Measurements from ENCODE around the gene ZNF503.

ZNF503 gene, protein sequence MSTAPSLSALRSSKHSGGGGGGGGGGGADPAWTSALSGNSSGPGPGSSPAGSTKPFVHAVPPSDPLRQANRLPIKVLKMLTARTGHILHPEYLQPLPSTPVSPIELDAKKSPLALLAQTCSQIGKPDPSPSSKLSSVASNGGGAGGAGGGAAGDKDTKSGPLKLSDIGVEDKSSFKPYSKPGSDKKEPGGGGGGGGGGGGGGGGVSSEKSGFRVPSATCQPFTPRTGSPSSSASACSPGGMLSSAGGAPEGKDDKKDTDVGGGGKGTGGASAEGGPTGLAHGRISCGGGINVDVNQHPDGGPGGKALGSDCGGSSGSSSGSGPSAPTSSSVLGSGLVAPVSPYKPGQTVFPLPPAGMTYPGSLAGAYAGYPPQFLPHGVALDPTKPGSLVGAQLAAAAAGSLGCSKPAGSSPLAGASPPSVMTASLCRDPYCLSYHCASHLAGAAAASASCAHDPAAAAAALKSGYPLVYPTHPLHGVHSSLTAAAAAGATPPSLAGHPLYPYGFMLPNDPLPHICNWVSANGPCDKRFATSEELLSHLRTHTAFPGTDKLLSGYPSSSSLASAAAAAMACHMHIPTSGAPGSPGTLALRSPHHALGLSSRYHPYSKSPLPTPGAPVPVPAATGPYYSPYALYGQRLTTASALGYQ

DNA sequence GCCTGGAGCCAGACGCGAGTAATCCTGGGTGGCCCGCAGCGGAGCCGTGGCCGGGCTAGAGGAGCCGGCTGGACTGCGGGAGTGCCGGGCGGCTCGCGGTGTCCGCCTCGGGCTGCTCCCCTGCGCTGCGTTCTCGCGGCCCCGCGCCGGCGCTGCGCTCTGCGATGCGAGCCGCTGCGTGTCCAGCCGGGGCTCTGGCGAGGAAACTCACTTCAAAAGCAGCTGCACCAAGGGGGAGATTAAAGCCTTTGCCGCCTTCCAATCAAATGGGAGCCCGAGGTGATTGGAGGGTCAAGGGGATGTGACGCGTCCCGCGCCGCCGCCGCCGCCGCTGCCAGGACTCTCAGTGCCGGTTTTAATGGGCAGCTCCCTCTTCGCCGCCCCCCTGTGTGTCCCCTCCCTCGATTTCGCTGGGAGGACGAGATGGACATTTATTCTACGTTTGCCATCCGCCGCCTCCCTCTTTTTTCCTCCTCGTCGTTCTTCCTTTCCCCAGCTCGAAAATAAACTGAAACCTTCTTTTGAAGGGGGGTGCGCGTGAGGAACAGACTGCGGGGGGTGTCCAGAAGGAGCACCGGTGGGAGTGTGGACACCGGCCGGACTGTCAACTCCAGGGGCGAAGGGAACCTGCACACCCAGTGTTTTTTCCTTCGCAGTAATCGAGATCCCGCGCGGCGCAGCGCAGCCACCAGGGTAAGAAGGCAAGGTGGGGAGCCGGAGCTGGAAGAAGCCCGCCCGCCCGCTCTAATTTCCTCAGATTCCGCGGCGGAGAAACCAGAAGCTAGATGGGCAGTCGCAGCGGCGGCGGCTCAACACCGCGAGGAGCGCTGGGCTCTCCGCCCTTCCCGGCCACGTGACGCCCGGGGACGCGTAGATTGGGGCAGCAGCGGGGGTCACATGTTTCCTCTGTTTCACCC lies at the start of gene ZNF503:
ZNF503 (minus strand) TSS at position 196 of the 917 bp plus-strand sequence. CDS start 345 bp downstream, outside the sequence.
- no peak for DNase-seq (ENCODE audit: low read depth in 1 of 2, low spot score in 1 of 2)

DNA sequence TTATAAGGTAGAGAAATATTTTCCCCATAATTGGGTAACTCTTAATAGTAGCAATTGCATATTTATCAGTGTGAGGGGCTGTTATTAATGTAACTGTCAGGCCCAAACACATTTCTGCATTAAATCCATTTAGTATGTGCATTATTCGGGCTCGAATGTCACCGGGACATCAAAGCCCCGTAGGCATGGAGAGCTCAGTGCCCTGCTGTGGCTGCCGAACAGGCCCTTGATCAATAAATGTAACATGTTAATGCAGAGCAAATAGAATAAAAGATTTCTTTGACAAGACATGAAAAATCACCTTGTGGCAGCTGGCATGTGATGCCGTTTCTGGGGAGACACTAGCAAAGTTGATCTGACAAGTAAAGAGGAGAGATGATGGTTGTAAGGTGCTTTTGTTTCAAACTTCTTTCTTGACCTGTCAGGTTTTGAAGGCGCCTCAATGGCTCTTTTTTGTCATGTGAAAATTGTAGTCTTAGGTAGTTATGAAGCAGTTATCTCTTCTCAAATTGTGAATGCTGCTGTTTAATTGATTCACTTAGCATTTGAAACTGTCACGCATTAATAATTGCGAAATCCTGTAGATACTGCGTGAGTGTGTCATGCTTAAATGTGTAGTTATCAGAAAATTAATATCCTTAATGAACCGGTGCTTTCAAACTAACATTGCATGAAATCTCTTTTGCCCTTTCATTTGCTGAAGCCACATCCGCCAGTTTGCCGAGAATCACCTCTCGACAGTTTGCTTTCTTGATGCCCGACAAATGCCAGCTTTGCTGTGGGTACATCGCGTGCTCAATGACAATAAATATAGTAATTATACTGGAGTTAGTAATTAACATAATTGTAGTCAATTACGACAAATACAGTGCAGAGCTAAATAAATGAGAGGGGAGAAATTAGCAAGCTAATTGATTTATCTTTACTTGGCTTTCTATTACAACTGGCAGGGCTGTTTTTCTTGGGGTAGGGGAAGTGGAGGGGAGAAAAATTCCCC lies 49.4 kb upstream of the ZNF503 start:
- DNase-seq (ENCODE audit: low read depth in 1 of 2, low spot score in 1 of 2), result no peak

DNA sequence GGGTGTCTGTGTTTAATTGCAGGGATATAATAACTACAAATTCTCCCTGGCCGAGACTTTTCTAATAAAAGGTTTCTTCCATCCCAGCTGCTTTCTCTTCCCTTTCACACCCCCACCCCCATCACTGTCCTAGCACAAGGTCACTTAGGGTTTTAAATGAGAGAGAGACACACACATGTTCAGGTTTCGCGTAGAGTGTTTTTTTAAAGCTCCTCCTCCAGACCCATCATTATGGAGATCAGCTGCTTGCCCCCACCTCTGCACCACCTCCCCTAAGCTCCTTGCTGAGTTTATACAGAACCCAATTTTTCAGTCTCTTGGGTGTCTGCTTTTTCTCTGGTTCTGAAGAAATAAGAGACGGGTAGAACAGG lies 48.5 kb upstream of the ZNF503 start:
- DNase-seq (ENCODE audit: low read depth in 1 of 2, low spot score in 1 of 2), result no peak

DNA sequence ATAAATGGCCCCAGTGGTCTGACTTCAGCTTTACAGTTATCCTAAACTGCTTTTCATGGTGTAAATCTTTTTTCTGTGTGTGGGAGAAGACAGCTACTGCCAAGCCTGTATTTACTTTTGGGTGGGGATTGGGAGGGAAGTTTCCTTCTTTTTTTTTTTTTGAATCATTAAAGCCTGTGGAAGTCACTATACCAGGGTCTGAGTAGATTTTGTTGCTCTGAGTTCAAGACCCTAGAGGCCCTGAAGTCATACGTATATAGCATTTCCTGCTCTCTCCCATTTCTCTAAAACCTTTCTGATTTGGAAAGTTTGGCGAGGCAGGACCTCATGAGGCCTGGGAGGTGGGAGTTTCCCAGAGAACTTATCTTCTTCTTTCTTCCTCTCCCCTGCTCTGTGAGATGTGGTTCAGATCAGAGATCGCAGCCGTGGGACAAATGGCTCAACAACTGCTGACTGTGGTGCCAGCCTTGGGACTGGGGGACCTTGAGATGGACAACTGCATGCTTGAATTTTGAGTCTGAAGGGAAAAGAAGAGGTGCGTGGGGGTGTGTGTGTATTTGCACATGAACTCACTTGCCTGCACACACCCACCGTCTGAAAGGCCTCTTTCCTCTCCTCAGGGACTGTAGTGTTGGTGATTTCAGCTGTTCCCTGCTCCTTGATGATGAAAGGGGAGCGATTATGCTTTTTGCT lies 48.0 kb upstream of the ZNF503 start:
- no peak for DNase-seq (ENCODE audit: low read depth in 1 of 2, low spot score in 1 of 2)

DNA sequence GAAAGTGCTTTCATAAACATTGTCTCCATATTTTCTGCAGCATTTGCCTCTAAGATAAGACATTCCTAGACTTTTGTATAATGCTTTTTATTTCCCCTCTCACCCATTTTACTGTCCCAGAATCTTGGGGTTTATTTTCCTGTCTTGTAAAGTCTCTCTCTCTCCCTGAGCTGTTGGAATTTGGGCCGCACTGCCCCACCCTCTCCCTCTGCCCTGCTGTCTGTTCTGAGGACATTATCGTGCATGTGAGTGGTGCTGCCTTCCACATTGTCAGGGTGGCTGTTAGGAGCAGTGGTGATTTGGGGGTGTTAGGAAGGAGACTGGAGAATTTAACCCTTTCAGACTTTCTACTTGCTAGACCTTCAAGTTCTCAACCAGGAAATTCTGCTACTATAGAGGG lies 46.6 kb upstream of the ZNF503 start:
- DNase-seq (ENCODE audit: low read depth in 1 of 2, low spot score in 1 of 2), result no peak

DNA sequence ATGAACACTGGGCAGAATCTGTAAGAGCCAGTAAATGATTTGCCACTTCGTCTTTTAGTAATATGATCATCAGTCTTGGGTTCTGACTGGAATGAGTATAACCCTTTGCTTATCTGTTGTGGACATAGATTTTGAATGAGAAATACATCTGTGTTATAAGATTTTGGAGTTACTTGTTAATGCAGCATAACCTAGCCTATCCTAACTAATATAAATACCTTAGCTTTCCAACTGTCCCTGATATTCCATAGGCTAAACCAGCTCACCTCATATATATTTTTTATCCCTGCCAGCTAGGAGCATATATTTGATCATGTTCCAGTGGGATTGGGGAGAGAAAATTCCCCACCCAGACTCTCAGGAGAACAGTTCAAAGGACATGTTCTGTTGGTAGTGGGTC lies 44.9 kb upstream of the ZNF503 start:
- DNase-seq (ENCODE audit: low read depth in 1 of 2, low spot score in 1 of 2), result no peak

DNA sequence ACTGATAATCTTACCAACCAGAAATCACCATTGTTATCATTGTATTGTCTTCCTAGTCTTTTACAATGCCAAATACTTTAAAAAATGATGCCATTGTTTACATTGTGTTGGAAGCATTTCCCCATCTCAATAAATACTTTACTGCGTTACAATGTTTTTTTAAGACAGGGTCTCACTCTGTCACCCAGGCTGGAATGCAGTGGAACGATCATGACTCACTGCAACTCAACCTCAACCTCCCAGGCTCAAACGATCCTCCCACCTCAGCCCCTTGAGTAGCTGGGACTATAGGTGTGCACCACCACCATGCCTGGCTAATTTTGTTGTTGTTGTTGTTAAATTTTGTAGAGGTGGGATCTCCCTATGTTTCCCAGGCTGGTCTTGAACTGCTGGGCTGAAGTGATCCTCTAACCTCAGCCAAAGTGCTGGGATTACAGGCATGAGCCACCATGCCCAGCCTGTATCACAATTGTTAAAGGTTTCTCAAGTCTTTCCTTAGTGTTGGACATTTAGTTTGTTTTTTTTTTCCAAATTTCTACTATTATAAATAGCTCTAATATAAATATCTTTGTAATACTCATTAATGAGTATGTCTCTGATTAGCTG lies 43.3 kb upstream of the ZNF503 start:
- DNase-seq (ENCODE audit: low read depth in 1 of 2, low spot score in 1 of 2), result no peak

DNA sequence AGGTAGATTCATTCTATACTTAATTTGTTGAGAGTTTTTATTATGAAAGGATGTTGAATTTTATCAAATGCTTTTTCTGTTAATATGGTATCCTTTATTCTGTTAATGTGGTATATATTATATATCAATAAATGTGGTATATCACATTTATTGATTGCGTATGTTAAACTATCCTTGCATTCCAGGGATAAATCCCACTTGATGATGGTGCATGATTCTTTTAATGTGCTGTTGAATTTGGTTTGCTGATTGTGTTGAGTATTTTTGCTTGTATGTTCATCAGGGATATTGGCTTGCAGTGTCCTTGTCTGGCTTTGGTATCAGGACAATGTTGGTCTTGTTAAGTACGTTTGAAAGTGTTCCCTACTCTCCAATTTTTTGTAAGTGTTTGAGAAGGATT lies 41.8 kb upstream of the ZNF503 start:
- no peak for DNase-seq (ENCODE audit: low read depth in 1 of 2, low spot score in 1 of 2)

DNA sequence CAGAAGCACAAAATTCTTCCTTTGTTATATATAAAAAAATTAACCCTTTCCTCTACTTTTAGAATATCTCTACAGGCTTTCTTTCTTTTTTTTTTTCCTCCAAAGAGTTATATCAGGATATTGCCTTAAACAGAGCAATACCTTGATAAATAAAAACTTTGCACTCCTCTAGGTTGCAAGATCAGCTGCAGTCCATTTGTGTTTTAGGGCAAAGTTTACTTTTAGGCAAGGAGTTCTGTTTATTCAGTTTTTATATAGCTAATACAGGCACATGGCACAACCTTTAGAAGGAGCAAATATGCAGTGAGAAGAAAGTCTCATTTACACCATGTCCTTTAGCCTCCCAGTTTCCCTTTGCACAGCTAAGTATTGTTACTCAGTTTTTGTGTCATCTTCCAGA lies 40.1 kb upstream of the ZNF503 start:
- DNase-seq (ENCODE audit: low read depth in 1 of 2, low spot score in 1 of 2), result no peak

DNA sequence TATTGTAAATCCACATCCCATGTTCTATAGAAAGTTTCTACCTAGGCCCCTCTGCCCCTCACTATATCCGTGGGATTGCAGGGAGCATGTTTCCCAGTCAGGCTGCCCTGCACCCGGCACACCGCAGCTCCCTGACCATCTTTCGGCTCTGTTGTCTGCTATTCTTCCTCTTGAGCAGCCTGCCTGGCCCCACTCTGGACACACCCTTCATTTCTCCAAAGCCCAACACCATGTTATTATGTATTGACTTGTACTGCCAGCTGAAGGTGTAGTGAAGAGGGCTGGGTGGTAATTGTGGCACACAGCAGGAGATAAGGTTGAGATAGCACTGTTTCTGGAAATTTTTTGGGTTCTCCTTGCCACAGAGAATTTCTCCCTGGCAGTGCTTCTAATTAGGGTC lies 39.6 kb upstream of the ZNF503 start:
- DNase-seq (ENCODE audit: low read depth in 1 of 2, low spot score in 1 of 2), result no peak

DNA sequence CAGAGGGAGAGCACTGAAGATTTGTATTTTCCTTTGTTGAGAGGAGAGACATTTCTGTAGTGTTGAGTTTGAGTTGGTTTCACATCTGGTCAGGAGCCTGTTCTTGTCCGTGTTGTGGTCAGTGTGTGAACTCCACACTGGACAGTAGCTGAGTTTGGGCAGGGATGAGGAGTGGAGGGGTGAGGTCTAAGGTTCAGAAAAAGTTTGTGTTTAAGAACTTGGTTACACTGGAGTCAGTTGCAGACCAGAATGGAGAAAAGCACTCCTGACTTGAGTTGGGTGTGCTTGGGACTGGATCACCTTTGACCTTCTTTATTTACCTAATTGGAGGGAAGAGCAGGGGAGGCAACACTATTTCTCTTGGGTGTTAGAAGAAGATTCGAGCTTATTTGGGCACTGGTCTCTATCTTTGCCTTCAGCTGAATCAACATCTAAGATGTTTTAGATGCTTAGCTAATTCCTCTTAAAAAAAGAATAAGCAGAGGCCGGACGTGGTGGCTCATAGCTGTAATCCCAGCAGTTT lies 38.8 kb upstream of the ZNF503 start:
- DNase-seq (ENCODE audit: low read depth in 1 of 2, low spot score in 1 of 2), result no peak

DNA sequence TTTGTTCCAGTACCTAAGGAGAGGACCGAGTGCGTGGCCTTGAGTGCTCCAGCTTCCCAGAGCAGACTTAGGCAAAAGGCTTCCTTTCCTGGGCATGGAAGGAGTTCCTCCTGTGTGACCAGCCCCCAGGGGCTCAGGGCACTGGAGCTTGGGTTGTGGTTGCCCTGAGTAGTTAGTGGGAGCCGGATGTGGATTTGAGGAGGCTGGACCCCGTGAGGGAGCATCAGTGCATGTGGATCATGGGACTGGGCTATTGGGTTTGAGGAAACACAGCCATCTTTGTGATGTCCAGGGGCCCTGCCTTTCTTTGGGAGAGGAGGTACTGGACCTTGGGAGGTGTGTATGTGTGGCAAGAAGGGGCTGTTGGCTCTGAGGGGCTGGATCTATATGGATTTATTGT lies 38.2 kb upstream of the ZNF503 start:
- DNase-seq (ENCODE audit: low read depth in 1 of 2, low spot score in 1 of 2), result no peak

DNA sequence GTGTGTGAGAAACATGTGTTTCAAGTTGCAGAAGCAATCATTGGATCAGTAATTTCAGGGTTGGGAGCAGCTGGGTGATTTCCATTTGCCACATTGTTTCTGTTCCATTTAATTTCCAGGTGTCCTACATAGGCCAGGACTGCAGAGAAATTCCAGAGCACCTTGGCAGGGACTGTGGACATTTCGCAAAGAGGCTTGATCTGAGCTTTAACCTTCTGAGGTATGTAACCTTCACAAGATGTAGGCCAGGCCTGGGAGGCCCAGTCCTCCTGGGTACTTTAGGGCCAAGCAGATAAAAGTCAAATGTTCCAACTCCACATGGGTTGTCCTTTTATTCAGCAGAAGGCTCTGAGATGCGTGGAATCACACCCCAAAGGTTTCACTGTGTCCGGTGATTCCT lies 36.7 kb upstream of the ZNF503 start:
- no peak for DNase-seq (ENCODE audit: low read depth in 1 of 2, low spot score in 1 of 2)

DNA sequence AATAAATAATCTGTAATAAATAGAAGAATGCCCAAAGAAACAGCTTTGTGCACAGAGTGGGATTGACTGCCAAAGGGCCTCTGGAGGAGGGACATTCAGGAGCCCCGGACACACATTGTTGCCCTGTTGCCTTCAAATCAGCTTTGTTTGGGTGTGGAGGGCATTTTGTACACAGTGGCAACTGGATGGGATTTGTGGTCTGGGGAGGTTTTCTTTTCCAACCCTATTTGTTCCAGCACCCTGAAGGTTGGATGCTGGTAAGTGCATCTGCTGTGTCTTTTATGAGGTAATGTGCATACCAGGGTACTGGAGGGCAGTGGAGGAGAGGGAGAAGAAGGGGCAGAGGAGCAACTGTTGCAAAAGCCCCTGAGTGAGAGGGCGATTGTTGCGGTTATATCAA lies 36.1 kb upstream of the ZNF503 start:
- DNase-seq (ENCODE audit: low read depth in 1 of 2, low spot score in 1 of 2), result no peak

DNA sequence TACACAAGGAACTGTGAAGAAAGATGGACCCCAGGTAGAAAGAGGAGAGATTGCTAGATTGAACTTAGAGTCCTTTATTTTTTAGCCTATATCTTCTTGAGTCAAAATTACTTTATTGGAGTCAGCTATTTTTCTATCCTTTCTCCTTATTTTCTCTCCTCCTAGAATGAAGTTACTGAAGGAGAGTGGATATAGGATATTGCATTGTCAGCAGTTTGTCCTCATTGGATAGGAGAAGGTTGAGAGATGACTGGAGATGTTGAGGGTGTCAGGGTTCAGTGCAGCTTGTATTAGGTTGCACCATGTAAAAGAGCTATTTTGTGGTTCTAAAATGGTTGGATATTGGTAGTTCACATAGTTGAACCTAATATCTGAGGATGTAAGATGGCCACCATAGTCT lies 35.3 kb upstream of the ZNF503 start:
- DNase-seq (ENCODE audit: low read depth in 1 of 2, low spot score in 1 of 2), result no peak

DNA sequence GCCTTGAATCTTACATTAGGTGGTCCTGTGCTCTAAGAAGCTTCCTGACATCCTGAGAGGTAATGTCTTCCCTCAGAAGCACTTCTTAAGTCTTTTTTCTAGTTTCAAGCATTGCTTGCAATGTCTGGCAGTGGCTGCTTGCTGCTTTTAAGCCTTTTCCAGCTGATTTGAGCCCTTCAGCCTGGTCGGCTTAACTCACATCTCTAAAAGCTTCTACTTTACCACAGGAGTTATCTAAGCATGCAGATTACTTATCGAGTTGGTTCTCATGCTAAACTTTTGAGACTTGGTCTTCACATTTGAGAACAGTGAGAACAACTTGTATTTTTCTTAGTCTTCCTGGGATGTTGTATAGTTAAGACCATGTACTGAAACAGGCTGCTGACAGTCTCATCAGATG lies 33.7 kb upstream of the ZNF503 start:
- DNase-seq (ENCODE audit: low read depth in 1 of 2, low spot score in 1 of 2), result no peak

DNA sequence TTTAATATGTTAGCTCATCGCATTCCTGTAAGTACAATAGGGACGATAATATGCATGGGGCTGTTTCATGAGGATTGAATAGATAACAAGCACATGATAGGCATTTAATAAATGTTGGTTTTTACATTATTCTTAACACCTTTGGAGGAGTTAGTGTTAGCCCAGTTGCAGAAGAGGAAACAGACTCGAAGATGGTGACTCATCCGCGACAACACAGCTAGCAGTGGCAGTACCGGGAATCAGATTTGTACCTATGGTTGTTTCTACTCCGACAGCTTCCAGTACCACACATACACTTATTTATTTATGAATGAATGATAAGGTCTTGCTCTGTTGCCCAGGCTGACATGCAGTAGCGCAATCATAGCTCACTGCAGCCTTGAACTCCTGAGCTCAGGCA lies 32.7 kb upstream of the ZNF503 start:
- DNase-seq (ENCODE audit: low read depth in 1 of 2, low spot score in 1 of 2), result no peak

DNA sequence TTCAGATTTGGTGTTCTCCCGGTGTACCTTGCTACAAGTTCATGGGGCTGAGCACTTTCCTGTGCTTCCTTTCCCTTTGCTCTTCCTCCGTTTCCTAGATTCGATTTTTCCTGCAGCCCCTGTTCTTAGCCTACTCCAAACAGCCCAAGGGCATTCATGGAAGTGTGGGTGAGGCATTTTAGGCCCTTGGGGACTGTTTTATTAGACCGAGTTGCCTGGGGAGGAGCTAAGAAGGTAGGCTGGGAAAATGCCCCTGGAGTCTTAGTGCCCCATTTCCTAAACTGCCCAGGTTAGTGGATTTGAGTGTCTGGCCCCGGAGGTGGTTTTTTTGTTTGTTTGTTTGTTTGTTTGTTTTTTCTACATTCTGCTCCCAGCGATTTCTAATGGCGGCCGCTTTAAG lies 31.7 kb upstream of the ZNF503 start:
- no peak for DNase-seq (ENCODE audit: low read depth in 1 of 2, low spot score in 1 of 2)

DNA sequence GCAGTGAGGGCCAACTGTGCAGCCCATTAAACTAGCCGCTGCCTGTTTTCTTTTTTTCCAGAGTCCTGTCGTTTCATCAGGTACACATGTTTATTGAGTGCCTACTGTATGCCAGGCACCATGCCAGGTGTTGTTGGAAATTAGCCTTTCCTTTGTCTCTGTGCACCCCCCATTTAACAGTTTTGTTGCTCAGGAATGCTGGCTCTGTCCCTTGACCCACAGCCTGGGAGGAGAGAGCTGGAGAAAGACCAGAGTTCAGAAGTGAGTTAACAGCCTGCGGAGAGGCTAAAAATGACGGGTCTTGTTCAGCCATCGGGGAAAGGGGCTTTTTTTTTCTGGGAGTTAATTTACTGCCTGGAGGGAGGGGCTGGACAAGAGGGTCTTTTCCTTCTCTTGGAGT lies 31.2 kb upstream of the ZNF503 start:
- DNase-seq (ENCODE audit: low read depth in 1 of 2, low spot score in 1 of 2), result no peak

Measured in stimulated activated CD4-positive, alpha-beta T cell treated with anti-CD3 and anti-CD28 coated beads, Interleukin-15, amount 100 ng/mL, for 1 hour (primary cell).